ENCODE measurements around the gene MEGF10.

Gene MEGF10

DNA sequence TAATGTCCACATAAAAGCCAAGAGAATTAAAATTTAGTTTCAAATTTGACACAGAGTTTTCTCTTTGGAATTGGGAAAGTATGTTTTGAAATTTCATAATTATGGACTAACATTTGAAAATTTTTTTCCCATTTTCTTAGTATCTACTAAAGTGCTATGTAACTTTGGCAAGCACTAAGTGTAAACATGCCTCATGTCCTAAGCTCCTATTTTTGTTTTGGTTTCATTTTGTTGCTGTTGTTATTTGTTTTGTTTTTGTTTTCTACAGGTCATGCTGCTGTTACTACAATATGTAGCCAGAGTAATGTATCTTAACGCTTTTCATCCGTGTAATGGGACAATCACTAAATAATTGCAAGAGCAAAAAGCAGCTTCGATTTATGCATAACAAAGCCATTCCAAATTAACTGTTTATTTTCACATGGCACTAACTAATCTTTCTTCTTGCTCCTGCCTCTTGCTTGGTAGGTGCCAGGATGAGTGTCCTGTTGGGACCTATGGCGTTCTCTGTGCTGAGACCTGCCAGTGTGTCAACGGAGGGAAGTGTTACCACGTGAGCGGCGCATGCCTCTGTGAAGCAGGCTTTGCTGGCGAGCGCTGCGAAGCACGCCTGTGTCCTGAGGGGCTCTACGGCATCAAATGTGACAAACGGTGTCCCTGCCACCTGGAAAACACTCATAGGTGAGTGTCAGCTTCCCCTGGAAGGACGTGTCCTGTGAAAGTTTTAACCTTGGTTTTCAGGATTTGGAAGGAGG lies 119.5 kb downstream of the MEGF10 start:
- Histone ChIP-seq H3K9ac (ENCODE audit: low read depth, low read length) (no peak overlapping the region; the same call in 1 of the 2 replicates), H3K9me3 (ENCODE audit: control insufficient read depth, insufficient read depth, low read length) (no peaks in the 10 kb centered on the region), H3K4me1 (ENCODE audit: insufficient read depth, low read length) (peaks cover 14% of the 10 kb centered on the region; the same call in 1 of the 2 replicates), H3K36me3 (ENCODE audit: insufficient read depth, low read length) (no peaks in the 10 kb centered on the region)

DNA sequence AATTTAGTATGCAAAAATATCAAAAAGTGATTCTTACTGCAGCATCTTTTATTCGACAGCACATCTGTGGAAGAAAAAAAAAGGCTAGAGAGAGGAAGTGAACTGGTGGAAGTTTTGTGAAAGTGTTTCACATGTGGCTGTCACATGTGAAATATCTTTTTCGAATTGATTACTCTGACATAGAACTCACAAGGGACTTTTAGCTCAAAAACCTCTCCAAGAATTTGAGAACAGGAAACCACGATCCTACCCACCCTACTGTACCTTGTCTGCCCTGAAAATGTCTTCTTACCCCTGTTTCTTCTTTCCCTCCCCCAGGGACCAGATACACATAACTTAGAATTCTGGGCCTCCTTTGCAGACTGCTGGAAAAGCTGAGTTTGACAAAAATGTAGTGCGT lies 120.4 kb downstream of the MEGF10 start:
- H3K9ac ChIP-seq (ENCODE audit: low read depth, low read length): no peak overlapping the region

DNA sequence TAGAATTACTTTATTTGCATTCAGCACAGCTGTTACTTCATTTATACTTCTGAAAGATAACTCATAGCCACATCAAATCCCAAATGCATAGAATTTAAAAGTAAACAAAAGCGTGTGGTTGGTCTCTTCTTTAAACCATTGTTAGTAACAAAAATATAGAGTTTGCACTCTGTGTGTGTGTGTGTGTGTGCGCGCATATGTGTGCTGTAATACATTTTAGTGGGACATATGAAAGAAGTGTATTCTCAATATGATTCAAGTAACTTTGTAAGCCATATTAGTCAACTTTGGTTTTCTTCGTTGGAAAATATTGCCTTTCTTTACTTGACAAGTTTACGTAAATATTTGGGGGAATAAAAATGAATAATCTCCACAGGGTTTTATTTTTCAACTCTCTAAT lies 120.8 kb downstream of the MEGF10 start:
- Histone ChIP-seq H3K9ac (ENCODE audit: low read depth, low read length) (no peak overlapping the region), H3K9me3 (ENCODE audit: control insufficient read depth, insufficient read depth, low read length) (no peaks in the 10 kb centered on the region), H3K36me3 (ENCODE audit: insufficient read depth, low read length) (no peaks in the 10 kb centered on the region), H3K4me1 (ENCODE audit: insufficient read depth, low read length) (peaks cover 8% of the 10 kb centered on the region; the same call in 1 of the 2 replicates)

More for the DNA sequence above, 120.4 kb downstream of the MEGF10 start:
- Histone ChIP-seq H3K9me3 (ENCODE audit: control insufficient read depth, insufficient read depth, low read length) (no peaks in the 10 kb centered on the region), H3K36me3 (ENCODE audit: insufficient read depth, low read length) (no peaks in the 10 kb centered on the region), H3K4me1 (ENCODE audit: insufficient read depth, low read length) (peaks cover 12% of the 10 kb centered on the region; the same call in 1 of the 2 replicates)

DNA sequence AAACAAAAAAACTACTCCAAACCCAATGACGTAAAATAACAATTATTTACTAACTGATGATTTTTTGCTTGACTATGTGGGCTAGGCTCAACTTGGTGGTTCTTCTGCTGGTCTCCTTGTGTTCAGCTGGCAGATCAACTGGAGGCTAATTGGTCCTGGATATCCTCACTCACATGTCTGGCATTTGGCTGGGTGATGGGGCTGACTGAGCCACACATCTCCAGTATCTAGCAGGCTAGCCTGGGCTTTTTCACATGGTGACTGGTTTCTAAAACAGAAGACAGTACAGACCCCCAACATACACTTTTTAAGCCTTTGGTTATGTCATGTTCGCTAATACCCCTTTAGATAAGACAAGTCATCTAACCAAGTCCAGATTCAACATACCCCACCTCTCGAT lies 122.1 kb downstream of the MEGF10 start:
- Histone ChIP-seq H3K4me1 (ENCODE audit: insufficient read depth, low read length) (0 out of 2 replicates have a peak, but pooled peaks cover 4% of the 10 kb centered on the region), H3K36me3 (ENCODE audit: insufficient read depth, low read length) (no peaks in the 10 kb centered on the region), H3K9me3 (ENCODE audit: control insufficient read depth, insufficient read depth, low read length) (no peaks in the 10 kb centered on the region), H3K9ac (ENCODE audit: low read depth, low read length) (no peak overlapping the region)

DNA sequence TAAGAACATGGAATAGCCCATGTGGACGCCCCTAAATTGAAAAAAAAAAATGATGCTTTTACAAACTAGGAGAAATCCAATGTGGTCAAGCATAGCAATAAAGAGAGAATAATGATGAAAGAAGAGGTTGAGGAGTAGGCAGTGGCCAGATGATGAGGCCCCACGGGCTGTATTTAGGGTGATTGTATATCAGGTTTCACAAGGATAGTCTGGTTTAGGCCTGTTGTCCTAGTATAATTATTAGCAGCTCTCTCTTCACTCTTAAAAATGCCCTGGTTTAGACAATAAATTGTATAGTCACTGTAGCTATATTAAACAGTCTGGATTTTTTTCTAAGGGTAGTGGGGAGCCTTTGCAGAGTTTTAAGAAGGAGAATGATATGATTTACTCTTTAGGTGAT lies 124.4 kb downstream of the MEGF10 start:
- no peak overlapping the region for H3K9ac ChIP-seq (ENCODE audit: low read depth, low read length)
- no peaks in the 10 kb centered on the region for H3K36me3 ChIP-seq (ENCODE audit: insufficient read depth, low read length)
- no peaks in the 10 kb centered on the region for H3K4me1 ChIP-seq (ENCODE audit: insufficient read depth, low read length)

DNA sequence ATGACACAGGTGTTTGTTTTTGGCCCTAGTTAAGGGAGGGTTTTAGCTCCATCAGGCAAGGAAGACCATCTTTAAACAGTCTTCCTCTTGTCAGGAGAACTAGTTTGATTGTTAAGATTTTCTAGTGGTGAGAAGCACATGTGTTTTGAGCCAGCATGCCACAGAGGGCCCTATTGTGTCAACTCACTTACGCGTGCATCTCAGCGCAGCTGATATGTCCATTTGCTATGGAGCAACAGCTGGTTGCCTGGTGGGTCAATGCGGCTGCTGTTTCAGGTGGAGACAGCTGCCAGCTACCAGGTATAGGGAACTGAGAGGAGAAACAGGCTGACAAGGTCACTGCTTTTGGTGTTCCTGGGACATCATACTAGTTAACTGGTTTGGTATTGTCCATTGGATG lies 126.3 kb downstream of the MEGF10 start:
- Histone ChIP-seq H3K9ac (ENCODE audit: low read depth, low read length) (no peak overlapping the region), H3K36me3 (ENCODE audit: insufficient read depth, low read length) (no peaks in the 10 kb centered on the region), H3K4me1 (ENCODE audit: insufficient read depth, low read length) (no peaks in the 10 kb centered on the region), H3K9me3 (ENCODE audit: control insufficient read depth, insufficient read depth, low read length) (no peaks in the 10 kb centered on the region)

More for the DNA sequence above, 124.4 kb downstream of the MEGF10 start:
- H3K9me3 ChIP-seq (ENCODE audit: control insufficient read depth, insufficient read depth, low read length): no peaks in the 10 kb centered on the region

DNA sequence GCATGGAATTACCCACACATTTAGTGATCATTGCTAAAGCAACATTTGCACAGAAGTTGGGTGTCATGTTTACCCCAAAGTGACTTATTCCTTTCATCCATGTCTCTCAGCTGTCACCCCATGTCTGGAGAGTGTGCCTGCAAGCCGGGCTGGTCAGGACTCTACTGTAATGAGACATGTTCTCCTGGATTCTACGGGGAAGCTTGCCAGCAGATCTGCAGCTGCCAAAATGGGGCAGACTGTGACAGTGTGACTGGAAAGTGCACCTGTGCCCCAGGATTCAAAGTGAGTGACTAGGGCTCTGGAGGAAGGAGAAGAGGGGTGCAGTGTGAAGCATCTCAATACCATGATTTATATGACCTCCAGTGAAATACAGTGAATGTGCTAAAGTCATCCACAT lies 126.9 kb downstream of the MEGF10 start:
- Histone ChIP-seq H3K9ac (ENCODE audit: low read depth, low read length) (no peak overlapping the region), H3K36me3 (ENCODE audit: insufficient read depth, low read length) (no peaks in the 10 kb centered on the region), H3K4me1 (ENCODE audit: insufficient read depth, low read length) (no peaks in the 10 kb centered on the region), H3K9me3 (ENCODE audit: control insufficient read depth, insufficient read depth, low read length) (no peaks in the 10 kb centered on the region)

DNA sequence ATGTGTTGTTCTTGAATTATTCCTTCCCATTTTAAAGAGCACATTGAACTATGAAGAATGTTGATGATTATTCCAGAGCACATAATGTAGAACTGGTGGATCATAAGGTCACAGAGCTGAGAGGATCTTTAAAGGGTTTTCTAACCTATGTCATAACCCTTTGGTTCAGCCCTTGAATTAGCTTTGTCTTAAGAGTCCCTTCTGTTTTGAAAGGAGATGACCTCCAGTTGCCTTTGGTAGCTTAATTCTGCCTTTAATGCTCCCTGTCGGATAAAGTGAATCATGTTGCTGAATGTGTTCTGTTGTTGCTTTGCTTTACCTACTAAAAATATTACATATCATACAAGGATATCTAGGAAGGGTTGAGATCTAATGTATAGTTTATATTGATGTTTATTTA lies 127.8 kb downstream of the MEGF10 start:
- Histone ChIP-seq H3K4me1 (ENCODE audit: insufficient read depth, low read length) (no peaks in the 10 kb centered on the region), H3K9ac (ENCODE audit: low read depth, low read length) (no peak overlapping the region), H3K9me3 (ENCODE audit: control insufficient read depth, insufficient read depth, low read length) (no peaks in the 10 kb centered on the region), H3K36me3 (ENCODE audit: insufficient read depth, low read length) (no peaks in the 10 kb centered on the region)

DNA sequence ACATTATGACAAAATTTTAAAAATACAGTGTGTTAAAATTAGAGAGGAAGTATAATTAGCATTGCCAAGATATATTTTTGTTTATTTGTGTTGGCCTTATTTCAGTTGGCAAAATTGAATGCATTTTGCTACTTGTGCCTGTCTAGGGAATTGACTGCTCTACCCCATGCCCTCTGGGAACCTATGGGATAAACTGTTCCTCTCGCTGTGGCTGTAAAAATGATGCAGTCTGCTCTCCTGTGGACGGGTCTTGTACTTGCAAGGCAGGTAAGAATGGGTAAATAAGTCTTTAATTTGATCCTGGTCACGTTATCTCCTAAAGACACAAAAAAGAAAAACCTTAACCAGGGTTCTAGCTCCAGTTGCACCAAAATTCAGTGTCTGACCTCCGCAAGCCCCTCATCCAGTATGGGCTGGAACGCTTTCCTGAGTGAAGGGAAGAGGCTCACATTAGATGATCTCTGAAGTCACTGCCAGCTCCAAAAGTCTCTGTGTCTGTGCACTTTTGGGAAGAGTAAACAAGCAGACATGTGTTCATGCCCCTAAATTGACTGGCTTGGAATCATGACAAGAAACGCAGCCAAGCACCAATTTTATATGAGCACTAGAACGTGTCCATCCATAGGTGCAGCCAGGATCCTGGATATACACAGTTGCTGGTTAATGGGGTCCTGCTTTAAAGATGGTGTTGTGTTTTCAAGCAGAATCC lies 128.5 kb downstream of the MEGF10 start:
- Histone ChIP-seq H3K36me3 (ENCODE audit: insufficient read depth, low read length) (no peaks in the 10 kb centered on the region), H3K4me1 (ENCODE audit: insufficient read depth, low read length) (no peaks in the 10 kb centered on the region), H3K9ac (ENCODE audit: low read depth, low read length) (no peak overlapping the region), H3K9me3 (ENCODE audit: control insufficient read depth, insufficient read depth, low read length) (no peaks in the 10 kb centered on the region)

DNA sequence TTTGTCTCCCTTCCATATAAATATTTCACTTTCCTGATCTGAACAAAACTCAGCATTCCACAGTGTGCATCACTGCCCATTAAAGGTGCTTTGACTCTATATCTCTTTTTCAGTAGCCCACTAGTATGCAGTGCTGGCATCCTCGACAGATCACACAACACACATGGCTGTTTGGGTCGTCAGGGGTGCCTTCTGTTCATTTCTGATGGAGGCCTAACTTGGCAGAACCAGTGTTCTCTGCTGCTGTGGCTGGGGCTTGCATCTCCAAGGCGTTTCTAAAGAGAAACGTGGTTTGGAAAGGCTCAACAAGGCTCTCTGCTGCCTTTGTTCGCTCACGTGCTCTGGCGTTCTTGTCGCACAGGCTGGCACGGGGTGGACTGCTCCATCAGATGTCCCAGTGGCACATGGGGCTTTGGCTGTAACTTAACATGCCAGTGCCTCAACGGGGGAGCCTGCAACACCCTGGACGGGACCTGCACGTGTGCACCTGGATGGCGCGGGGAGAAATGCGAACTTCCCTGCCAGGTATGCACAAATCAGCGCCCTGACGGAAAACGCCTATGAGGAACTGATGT lies 129.2 kb downstream of the MEGF10 start:
- no peak overlapping the region for H3K9ac ChIP-seq (ENCODE audit: low read depth, low read length)
- no peaks in the 10 kb centered on the region for H3K4me1 ChIP-seq (ENCODE audit: insufficient read depth, low read length)
- H3K36me3 ChIP-seq (ENCODE audit: insufficient read depth, low read length): no peaks in the 10 kb centered on the region; the same call in 1 of the 2 replicates
- no peaks in the 10 kb centered on the region for H3K9me3 ChIP-seq (ENCODE audit: control insufficient read depth, insufficient read depth, low read length)

DNA sequence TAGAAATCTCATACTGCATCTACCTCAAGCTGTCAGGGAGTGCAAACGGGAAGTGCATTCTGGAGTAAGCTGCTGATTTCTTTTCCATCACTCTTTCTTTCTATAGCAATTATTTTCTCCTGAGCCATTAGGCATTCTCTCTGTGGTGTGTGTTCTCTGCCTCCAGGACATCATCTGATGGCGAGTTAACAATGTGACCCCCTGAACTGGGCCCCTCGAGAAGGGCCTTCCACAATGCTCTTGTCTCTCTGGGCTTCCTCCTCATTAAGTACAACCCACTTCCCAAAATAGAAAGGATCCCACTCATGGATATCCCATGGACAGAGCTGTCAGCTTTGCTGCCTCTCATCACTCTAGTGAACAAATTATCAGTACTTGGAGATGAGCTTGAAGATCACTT lies 130.2 kb downstream of the MEGF10 start:
- Histone ChIP-seq H3K9me3 (ENCODE audit: control insufficient read depth, insufficient read depth, low read length) (no peaks in the 10 kb centered on the region), H3K36me3 (ENCODE audit: insufficient read depth, low read length) (no peaks in the 10 kb centered on the region; the same call in 1 of the 2 replicates), H3K4me1 (ENCODE audit: insufficient read depth, low read length) (no peaks in the 10 kb centered on the region), H3K9ac (ENCODE audit: low read depth, low read length) (no peak overlapping the region)

DNA sequence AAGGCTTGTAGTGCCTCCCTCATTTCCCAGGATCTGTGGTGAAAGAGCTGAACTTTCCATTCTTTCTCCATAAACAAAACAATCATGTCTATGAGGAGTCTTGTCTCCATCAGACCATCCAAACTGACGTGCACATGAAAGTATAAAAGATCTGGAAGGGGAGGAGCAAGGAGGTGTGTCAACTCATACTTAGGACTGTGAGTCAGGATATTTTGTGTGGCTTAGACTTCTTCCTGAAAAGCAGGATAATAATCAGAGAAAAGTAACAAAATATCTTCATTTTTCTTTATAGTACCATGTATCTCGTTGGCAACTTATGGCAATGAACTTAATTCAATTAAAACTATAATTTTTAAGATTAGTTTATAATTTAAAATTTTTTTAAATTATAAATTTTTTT lies 130.9 kb downstream of the MEGF10 start:
- H3K4me1 ChIP-seq (ENCODE audit: insufficient read depth, low read length): no peaks in the 10 kb centered on the region
- H3K9ac ChIP-seq (ENCODE audit: low read depth, low read length): no peak overlapping the region
- H3K36me3 ChIP-seq (ENCODE audit: insufficient read depth, low read length): no peaks in the 10 kb centered on the region; the same call in 1 of the 2 replicates
- no peaks in the 10 kb centered on the region for H3K9me3 ChIP-seq (ENCODE audit: control insufficient read depth, insufficient read depth, low read length)

DNA sequence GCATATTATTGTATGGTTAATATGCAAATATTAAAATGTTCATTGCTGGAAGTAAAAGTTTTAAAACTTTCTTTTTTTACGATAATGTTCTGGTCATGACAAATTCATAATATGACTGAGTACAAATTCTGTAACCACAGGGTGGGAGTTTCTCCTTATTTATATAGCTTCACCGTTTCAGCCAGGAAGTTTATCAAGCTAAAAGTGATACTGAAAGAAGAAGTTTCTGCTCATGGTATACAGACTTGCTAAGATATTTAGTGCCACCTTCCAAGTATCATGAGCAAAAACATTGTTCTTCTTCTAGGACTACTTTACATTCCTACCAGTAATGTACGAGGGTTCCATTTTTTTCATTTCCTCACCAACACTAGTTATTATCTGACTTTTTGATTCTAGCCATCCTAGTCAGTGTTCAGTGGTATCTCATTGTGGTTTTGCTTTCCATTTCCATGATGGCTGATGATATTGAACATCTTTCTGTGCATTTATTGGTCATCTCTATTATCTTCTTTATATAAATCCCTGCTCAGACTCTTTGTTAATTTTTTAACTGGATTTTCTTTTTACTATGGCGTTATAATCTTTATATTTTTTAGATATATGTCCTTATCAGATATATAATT lies 132.7 kb downstream of the MEGF10 start:
- Histone ChIP-seq H3K9me3 (ENCODE audit: control insufficient read depth, insufficient read depth, low read length) (no peaks in the 10 kb centered on the region), H3K36me3 (ENCODE audit: insufficient read depth, low read length) (no peaks in the 10 kb centered on the region; the same call in 1 of the 2 replicates), H3K4me1 (ENCODE audit: insufficient read depth, low read length) (no peaks in the 10 kb centered on the region), H3K9ac (ENCODE audit: low read depth, low read length) (no peak overlapping the region)

DNA sequence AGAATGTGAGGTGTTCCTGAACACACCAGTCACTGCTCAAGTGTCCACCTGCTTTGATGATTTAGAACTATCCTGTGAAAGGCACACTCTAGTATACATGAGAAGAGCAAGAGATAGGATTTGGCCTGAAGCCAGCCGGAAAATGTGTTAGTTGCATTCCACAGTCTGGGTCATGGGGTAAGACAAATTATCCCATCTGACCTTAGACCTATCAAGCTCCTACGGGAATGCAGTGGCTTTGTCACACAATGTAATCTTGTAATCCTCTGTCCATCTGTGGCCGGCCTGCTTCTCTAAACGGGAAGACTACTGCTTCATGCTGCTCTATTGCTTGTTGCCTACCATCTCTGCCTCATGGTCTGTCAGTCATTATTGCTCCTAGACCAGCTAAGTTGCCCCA lies 134.4 kb downstream of the MEGF10 start:
- Histone ChIP-seq H3K36me3 (ENCODE audit: insufficient read depth, low read length) (no peaks in the 10 kb centered on the region; the same call in 1 of the 2 replicates), H3K9me3 (ENCODE audit: control insufficient read depth, insufficient read depth, low read length) (no peaks in the 10 kb centered on the region)

More for the DNA sequence above, 134.4 kb downstream of the MEGF10 start:
- H3K9ac ChIP-seq (ENCODE audit: low read depth, low read length): no peak overlapping the region
- H3K4me1 ChIP-seq (ENCODE audit: insufficient read depth, low read length): no peaks in the 10 kb centered on the region

All from ES-I3 (cell line).